8988T (cell line): ENCODE results near the gene RPN1.

Experiments used
- DNase-seq: peaks from one replicate; pipeline ENCODE4 v3.0.0; 2011

RPN1 gene

DNA sequence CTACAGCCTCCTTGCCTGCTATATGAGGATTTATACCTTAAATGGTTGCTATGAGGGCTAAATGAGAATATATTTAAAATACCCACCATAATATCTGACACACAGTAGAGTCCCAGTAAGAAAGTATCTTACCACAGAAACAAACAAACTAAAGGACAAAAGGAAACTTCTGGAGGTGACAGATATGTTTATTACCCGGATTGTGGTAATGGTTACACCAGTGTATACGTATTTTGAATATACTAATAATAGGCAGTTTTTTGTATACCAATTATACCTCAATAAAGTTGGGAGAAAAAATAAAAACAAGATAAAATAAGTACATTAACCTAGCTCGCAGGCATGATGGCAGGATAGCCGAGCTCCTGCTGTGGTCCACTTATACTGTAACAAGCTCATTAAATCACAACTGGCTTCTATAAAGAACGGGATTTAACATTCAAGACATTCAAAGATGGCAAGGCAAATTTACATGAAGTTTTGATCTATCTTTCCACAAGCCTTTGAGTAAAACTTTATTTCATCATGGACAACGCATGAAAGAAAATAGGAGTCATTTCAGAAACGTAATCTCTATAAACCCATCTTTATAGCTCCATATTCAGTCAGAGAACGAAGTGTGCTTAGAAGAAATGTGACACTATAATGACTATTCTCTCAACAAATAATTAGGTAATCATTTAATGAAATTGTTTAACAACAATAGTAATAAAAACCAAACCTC is 1.5 kb downstream of the RPN1 start:
- DNase-seq = no peak

DNA sequence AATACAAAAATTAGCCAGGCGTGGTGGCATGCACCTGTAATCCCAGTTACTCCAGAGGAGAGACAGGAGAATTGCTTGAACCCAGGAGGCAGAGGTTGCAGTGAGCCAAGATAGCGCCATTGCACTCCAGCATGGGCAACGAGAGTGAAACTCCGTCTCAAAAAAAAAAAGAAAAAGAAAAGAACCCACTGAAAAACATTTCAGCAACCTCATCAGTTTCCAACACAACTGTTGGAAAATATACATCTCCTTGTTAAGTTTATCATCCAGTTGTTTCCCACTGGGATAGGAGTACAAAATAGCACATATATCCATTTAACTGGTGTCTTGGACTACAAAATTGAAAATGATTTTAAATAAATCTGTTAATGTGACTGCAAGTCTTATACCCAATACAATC is 2.2 kb downstream of the RPN1 start:
- DNase-seq = no peak

DNA sequence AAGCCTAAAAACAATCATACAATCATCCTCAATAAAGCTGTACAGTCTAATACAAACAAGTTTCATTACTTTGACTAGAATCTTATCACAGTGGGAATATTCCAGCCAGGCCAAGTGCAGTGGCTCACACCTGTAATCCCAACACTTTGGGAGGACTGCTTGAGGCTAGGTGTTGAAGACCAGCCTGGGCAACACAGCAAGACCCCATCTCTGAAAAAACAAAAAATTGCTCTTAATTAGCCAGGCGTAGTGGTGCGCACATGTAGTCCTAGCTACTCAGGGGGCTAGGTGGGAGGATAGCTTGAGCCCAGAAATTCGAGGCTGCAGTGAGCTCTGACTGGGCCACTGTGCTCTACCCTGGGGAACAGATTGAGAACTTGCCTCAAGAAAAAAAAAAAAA is 3.3 kb downstream of the RPN1 start:
- no peak for DNase-seq

DNA sequence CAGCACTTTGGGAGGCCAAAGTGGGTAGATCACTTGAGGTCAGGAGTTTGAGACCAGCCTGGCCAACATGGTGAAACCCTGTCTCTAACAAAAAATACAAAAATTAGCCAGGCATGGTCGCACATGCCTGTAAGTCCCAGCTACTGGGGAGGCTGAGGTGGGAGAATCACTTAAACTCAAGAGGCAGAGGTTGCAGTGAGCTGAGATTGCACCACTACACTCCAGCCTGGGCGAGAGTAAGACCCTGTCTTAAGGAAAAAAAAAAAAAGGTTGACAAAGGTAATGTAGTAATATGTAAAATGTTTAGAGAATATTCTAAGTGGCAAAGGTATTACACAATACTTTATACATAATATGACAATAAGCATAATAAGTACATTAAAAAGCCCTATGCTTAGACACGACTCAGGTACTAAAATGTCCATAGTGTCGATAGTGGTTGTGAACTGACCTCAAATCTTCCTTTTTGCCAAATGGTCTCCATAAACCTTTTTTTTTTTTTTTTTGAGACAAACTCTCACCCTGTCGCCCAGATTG is 16.5 kb downstream of the RPN1 start:
- DNase-seq = no peak

DNA sequence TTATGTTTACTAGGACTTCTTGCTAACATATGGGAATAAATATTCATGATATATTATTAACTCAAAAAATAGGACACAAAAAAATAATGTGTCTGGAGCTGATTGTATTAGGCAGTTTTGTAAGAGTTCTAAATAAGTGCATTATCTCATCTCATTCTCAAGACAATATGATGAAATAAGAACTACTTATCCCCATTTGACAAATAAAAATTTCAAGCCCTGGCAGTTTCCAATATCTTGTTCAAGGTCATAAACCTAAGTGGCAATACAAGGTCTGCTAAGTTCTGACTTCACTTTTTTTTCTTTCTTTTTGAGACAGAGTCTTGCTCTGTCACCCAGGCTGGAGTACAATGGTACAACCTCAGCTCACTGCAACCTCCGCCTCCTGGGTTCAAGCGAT is 18.3 kb downstream of the RPN1 start:
- no peak for DNase-seq

DNA sequence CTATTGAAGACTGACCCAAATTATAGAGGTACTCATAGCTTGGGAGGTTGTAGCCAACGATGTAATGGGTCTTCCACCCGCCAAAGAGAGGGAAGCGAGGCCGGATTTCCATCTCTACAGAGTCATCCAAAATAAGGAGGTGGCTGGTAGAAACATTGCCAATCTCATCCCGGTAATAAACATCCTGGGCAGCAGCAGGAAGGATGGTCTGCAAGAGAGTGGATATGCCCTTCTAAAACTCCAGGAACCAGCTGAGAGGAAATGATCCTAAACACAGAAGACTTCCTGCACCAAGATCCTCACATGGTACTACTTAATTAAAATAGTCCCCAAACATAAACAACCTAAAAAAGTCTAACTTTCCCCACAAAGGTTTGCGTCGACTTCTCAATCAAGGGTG is 20.7 kb downstream of the RPN1 start:
- DNase-seq = no peak

DNA sequence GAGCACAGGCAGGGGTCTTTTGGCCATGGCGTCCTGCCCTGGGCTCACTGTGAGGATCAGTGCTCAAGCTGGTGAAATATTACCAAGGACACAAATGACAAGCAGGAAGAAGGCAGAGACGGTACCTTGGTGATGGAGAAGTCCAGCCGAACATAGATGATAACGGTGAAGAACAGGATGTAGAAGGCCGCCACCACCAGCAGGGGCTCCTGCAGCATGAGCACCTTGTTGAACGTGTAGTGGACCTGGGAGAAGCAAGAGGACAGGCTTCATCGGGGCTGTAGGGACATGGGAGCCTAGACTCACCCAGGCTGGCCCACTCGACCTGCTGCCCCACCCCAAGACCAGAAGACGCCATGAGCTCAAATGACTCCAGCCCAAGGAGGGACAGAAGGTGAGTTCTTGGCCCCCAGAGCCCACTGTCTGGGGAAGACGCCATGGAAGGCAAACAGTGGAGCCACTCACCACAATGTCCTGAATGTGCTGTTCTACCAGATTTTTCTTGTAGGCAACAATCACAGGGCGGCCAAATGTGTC is 25.1 kb downstream of the RPN1 start:
- DNase-seq = no peak

DNA sequence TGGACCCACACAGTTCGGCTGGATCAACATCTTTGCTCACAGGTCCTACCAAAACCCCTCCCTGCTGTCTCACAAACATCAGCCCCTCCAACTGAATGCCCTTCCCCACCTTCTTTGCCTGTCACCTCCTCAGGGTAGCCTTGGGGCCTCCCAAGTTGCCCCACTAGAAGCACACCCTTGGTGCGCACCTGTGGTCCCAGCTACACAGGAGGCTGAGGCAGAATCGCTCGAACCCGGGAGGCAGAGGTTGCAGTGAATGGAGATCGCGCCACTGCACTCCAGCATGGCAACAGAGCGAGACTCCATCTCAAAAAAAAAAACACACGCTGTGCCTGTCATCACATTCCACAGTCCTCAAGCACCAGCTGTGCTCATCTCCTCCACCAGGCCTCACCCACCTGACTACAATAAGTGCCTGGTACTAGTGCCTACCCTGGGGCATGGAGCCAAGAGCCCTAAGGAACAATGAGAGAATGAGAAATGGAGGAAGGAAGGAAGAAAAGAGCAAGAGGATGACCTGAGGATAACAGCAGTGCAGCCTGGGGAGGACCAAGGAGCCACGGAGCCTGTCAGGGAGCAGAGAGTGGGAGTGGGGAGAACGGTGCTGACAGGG is 26.0 kb downstream of the RPN1 start:
- no peak for DNase-seq

DNA sequence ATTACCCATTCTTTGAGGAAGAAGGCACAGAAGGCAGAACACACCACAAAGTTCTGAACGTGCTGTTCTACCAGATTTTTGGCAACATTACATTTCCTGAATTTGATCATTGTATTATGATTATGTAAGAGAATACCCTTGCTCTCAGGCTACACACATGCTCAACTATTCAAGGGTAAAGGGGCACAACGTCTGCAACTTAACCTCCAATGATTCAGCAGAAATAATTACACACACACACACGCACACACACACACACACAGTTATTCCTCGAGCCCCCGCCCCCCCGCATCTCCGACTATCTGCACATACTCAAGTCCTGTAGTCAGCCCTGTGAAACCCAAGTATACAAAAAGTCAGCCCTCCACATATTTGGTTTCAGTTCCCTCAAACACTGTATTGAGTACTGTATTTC is 26.8 kb downstream of the RPN1 start:
- DNase-seq = no peak

DNA sequence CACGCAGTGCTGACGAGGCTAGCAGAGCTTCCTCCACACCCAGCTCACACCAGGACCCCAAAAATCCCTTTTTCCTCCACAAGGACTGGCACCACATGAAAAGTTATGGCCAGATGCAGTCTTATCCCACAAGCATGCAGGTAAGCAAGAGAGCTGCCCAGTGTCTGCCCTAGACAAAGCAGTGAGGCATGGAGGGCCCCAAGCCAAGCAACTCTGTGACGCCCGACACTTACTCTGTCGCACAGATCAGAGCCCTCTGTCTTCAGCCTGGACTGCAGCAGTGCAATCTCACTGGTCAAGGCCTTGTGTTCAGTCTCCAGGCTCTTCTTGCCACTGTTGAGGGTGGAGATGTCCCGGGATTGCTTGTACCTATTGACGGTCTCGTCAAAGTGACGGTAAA is 28.7 kb downstream of the RPN1 start:
- DNase-seq = no peak

DNA sequence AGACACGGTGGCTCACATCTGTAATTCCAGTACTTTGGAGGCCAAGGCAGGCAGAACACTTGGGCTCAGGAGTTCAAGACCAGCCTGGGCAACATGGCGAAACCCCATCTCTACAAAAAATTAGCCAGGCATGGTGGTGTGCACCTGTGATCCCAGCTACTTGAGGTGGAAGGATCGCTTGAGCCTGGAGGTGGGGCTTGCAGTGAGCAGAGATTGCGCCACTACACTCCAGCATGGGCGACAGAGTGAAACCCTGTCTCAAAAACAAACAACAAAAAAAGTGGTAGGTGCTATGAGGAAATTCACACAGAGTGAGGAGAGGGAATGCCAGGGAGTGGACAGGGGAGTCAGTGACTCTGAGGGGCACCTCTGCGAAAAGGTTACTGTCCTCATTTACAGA is 29.4 kb downstream of the RPN1 start:
- no peak for DNase-seq

DNA sequence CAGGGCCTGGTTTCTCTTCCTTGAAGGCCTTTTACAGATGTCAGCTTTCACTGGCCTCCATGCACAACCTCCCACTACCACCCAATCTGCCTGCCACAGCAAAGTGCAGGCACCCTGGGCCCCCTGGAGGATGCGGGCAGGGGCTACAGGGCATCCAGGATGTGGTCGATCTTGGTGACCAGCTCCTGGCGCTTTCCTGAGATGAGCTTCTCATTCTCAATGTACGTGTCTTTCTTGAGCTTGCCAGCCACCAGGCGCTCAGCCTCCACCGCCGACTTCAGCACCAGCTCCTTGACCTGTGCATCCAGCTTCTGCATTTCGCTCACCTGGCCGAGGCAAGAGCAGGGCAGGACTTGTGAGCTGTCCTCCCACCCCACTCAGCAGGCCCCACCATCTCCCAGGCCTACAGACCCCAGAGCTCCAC is 30.3 kb downstream of the RPN1 start:
- DNase-seq = no peak

DNA sequence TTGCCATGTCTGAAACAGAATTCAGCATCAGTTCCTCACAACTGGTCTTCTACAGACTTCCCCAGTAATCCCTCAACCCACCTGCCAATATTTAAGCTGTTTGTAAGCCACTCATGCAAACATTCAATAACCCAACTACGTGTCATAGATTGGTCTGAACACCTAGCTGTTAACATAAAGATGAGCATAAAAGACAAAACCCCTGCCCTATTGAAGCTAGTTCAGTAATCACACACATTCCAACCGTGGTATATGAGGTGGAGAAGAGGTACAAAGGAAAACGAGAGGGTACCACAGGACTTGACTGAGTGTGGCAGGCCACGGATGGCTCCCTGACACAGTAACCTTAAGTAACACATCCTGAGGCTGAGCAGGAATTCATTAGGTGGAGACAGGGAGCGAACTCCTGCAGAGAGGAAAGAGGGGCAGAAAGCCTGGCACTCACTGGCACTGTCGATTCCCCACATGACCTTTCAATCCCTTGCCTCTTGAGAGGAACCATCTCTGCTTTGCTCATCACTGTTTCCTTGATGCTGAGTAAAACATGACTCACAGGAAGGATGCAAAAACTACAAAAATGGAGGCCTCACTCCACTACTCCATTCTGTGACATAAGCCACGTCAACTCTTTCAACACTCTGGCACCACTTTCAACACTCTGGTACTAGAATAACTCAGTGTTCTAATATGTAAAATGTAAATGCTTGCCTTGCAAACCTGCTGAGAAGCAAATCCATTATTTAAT is 31.3 kb downstream of the RPN1 start:
- DNase-seq = no peak

DNA sequence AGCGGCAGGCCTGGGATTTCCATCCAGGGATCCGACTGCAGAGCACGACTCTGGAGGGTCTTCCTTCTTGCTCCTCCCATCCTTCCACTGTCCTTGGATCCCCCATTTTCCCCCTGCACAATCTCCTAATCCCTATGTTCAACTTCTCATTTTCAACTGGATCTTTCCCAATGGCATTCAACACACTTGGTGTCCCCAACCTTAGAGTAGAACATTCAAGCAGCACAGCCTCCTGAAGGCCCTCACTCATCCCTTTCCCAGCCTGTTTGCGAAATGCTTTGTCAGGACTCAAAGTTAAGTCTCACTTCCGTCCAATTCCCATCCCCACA is 32.3 kb downstream of the RPN1 start:
- DNase-seq = no peak

DNA sequence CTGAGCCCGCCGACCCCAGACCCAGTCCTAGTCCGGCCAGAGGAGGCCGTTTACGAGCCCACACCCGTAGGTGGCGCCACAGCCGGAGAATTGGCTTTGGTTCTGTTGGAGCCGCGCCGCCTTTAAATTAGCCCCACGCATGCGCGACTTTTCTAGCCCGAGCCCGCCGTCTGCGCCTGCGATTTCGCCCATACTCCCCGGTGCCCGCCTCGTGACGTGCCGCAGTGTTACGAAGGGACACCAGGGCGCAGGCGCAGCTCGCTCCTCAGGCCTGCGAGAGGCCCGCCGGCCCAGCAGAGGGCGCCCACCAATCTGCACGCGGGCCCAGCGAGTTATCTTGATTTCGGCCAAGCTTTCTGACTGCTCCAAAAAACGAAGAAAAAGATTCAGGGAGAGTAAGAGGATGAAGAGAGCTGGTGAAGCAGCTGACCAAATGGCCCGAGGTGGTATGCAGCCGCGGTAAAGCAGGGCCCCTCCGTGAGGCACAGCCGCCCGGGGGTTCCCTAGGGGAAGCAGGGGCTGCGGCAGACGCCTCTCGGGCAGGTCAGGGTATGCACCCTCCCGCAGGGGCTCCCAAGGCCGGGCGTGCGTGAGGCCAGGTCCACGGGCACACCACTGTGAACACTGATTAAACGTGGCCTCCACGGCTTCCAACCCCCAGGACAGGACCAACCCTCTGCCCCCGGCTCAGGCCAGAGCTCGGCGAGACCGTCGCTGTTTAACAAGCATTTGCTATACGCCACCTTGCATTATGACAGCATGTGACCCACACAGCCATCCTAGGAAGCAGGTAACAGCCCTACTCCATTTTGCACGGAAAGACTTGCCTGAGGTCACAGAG is 32.8 kb downstream of the RPN1 start:
- DNase-seq = peak; percentile 95

DNA sequence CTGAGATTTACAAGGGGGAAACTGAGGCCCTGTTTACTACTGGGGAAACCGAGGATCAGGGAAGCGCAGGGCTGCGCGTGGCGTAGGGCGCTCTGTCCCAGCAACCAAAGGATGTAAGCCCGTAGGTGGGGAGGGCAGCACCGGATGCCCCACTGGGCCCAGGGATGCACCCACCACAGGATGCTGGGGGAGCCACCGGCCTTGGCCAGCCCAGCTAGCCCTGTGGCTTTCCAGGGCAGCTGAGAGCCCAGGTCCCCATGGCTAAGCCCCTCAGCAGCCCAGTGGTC is 33.4 kb downstream of the RPN1 start:
- DNase-seq = no peak

DNA sequence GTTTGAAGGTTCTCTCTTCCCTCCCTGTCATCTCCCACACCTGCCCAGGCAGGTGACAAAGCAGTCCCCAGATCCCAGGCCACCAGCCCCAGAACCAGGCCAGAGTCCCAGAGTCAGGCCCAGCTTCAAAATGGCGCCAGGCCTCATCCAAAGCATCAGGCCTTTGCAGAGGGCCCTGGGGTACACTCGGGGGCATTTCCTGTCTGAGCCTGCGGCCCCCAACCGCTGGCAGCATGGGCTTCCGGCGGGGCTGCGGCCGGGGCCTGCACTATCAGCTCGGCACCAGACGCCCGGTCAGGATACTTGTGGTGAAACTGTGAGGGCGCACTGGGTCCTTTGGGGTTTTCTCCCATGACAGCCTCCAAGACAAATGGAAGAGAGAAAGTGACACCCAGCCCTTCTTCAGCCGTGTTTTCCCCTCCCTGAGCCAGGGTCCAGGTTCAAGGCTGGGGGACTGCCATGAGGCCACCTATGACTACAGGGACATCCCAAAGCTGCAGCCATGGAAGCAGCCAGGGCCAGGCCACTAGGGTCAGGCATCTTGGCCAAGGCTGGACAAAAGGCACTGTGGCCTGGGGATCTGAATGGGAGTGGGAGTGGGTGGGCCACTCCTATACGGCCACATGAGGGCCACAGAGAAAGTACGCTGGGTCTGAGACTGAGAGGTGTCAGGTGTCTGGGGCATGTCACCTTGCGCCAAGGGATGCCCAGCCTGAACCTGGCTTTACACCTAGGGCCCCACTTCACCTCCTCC is 33.9 kb downstream of the RPN1 start:
- DNase-seq = no peak

DNA sequence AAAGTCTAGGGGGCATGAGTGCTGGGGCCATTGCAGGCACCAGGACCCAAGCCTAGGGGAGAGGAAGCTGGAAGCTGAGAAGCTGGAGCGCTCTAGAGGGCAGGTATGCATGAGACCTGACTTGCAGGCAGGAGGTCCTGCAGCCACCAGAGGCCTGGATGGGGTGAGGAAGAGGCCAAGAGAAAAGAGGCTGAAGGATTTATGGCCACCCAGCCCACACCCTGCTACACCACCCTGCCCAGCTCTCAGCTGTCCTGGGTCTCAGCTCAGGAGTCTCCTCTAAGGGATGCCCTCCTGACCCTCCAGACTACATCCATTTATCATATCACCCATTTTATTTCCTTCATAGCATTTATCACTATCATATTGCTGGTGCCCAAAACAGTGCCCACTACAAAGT is 36.5 kb downstream of the RPN1 start:
- no peak for DNase-seq

DNA sequence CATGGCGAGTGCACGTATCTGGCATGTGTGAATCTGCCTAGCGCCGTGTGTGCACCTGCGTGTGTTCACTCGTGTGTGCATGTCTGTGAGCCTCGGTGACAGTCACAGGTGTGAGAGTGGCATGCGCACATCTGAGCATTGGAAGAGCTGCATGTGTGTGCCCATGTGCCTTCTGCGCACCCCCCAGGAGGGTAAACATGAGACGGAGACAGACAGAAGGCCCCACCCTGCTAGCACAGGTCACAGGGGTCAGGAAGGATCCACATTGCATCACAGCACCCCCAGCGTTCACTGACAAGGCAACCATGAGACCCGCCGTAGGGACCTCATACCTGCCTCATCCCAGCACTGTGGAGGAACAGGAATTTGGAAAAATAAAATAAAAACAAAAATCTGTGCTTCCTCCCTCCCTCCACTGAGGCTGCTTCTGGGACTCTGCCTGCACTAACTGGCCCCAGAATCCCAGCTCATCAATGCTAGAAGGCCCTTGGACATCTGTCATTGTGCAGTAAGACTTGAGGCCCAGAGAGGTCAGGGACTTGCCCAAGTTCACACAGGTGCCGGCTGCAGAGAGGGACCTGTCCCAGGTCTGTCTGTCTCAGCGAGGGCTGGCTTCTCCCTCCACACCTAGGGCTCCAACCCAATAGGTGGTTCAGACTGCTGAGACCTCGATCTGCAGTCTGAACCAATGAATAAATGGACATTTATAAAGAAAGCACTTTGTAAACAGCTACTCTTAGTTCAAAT is 37.4 kb downstream of the RPN1 start:
- DNase-seq = no peak

DNA sequence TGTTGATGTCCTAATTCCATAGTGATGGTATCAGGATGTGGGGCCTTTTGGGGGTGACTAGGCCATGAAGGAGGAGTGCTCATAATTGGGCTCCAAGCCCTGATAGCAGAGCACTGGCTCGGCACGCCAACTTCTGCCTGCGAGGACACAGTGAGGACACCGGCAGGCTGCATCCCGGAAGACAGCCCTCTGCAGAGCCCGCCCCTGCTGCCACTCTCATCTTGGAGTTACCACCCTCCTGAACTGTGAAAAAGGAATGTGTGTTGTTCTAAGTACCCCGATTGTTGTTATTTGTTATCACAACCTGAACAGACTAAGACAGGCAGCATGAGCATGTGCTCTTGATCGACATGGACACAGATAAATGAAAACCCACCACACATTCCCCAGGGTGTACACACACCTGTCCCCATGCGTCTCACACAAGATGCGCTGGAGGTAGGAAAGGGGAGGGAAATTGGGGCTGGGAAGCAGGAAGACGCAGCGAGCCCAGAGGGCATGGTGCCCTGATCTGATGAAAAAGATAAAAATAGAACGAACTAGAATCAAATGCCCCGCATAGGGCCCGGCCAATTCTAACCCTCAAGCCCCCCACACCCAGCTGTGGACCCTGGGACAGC is 40.1 kb downstream of the RPN1 start:
- DNase-seq = no peak

DNA sequence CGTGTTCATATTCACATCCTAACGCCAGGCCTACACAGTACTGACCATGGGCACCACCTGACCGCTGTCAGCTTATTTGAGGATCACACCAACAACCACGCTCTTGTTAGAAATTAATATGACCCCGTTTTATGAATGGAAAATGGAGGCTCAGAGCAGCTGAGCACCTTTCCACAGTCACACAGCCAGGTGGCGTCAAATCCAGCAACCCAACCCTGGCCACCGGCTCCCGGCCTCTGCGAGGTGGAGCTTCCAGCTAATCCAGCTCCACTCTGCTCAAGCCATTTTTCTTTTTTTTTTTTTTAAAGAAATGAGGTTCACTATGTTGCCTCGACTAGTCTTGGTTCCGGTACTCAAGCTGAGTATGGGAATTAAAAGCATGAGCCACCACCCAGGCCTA is 41.3 kb downstream of the RPN1 start:
- no peak for DNase-seq
